ENCODE results near the gene DNTTIP2.
"Not testable (repeated sequence)": the region's sequence is repeated elsewhere in the genome, so short reads cannot be mapped to it uniquely, and the experiment has no call there.

Gene DNTTIP2

GRCh38 chr1:93878889-93879586 lies at the start of gene DNTTIP2:
TSS of gene DNTTIP2 (minus strand) at chr1:93879206. CDS start at chr1:93879148, 58 bp downstream.
- Mint-ChIP-seq H3K36me3 (ENCODE audit: low read depth) (peaks cover 43% of the 10 kb centered on the region), H3K4me1 (ENCODE audit: low read depth) (peaks cover 38% of the 10 kb centered on the region), H3K27me3 (ENCODE audit: low read depth) (no peaks in the 10 kb centered on the region), H3K9me3 (no peaks in the 10 kb centered on the region), H3K27ac (peak within 1 kb of the TSS; percentile 97), H3K4me3 (peak within 1 kb of the TSS; percentile 93)
- DNase-seq (ENCODE audit: low spot score): peak; percentile 89

GRCh38 chr1:93925206-93925605 lies 46.2 kb upstream of the DNTTIP2 start:
- H3K27me3 Mint-ChIP-seq (ENCODE audit: low read depth): peaks cover 21% of the 10 kb centered on the region
- H3K9me3 Mint-ChIP-seq: peaks cover 3% of the 10 kb centered on the region
- H3K27ac Mint-ChIP-seq: no peak overlapping the region
- no peaks in the 10 kb centered on the region for H3K36me3 Mint-ChIP-seq (ENCODE audit: low read depth)
- no peak overlapping the region for H3K4me3 Mint-ChIP-seq
- H3K4me1 Mint-ChIP-seq (ENCODE audit: low read depth): peaks cover 3% of the 10 kb centered on the region
- DNase-seq (ENCODE audit: low spot score): no peak

GRCh38 chr1:93919780-93920179 lies 40.8 kb upstream of the DNTTIP2 start:
- Mint-ChIP-seq H3K9me3 (no peaks in the 10 kb centered on the region), H3K4me3 (no peak overlapping the region), H3K27me3 (ENCODE audit: low read depth) (peaks cover 25% of the 10 kb centered on the region), H3K36me3 (ENCODE audit: low read depth) (no peaks in the 10 kb centered on the region), H3K27ac (no peak overlapping the region), H3K4me1 (ENCODE audit: low read depth) (no peaks in the 10 kb centered on the region)
- DNase-seq (ENCODE audit: low spot score): no peak

- no peak for DNase-seq (ENCODE audit: low spot score)
- no peaks in the 10 kb centered on the region for H3K9me3 Mint-ChIP-seq
- no peaks in the 10 kb centered on the region for H3K36me3 Mint-ChIP-seq (ENCODE audit: low read depth)
- peaks cover 41% of the 10 kb centered on the region for H3K27me3 Mint-ChIP-seq (ENCODE audit: low read depth)
- no peak overlapping the region for H3K4me3 Mint-ChIP-seq
- no peaks in the 10 kb centered on the region for H3K4me1 Mint-ChIP-seq (ENCODE audit: low read depth)
- H3K27ac Mint-ChIP-seq: no peak overlapping the region
Observed at GRCh38 chr1:93917302-93917701, 38.3 kb upstream of the DNTTIP2 start.

GRCh38 chr1:93910880-93911279 lies 31.9 kb upstream of the DNTTIP2 start:
- not testable (repeated sequence) for H3K4me3 Mint-ChIP-seq; H3K9me3 Mint-ChIP-seq; H3K27ac Mint-ChIP-seq; DNase-seq (ENCODE audit: low spot score); H3K36me3 Mint-ChIP-seq (ENCODE audit: low read depth)
- H3K27me3 Mint-ChIP-seq (ENCODE audit: low read depth): peaks cover 36% of the 10 kb centered on the region
- peaks cover 26% of the 10 kb centered on the region for H3K4me1 Mint-ChIP-seq (ENCODE audit: low read depth)

- Mint-ChIP-seq H3K36me3 (ENCODE audit: low read depth) (peaks cover 5% of the 10 kb centered on the region), H3K4me3 (peak overlapping the region; percentile 81), H3K9me3 (peaks cover 5% of the 10 kb centered on the region), H3K27me3 (ENCODE audit: low read depth) (peaks cover 33% of the 10 kb centered on the region), H3K27ac (peak overlapping the region; percentile 71), H3K4me1 (ENCODE audit: low read depth) (peaks cover 28% of the 10 kb centered on the region)
- DNase-seq (ENCODE audit: low spot score): no peak
Observed at GRCh38 chr1:93910305-93910704, 31.3 kb upstream of the DNTTIP2 start.

- H3K4me1 Mint-ChIP-seq (ENCODE audit: low read depth): peaks cover 33% of the 10 kb centered on the region
- H3K27me3 Mint-ChIP-seq (ENCODE audit: low read depth): peaks cover 26% of the 10 kb centered on the region
- peak; percentile 92 for DNase-seq (ENCODE audit: low spot score)
- peaks cover 5% of the 10 kb centered on the region for H3K36me3 Mint-ChIP-seq (ENCODE audit: low read depth)
- H3K27ac Mint-ChIP-seq: peak within 1 kb of the TSS; percentile 82
- H3K4me3 Mint-ChIP-seq: peak within 1 kb of the TSS; percentile 85
- H3K9me3 Mint-ChIP-seq: peaks cover 5% of the 10 kb centered on the region
Observed at GRCh38 chr1:93909146-93910050, 30.4 kb upstream of the DNTTIP2 start, which contains the start of gene GCLM. TSS of gene GCLM (minus strand) at chr1:93909430. CDS start at chr1:93909163, 267 bp downstream.

GRCh38 chr1:93908394-93909145 lies 29.6 kb upstream of the DNTTIP2 start:
- DNase-seq (ENCODE audit: low spot score): peak; percentile 43
- H3K36me3 Mint-ChIP-seq (ENCODE audit: low read depth): peaks cover 8% of the 10 kb centered on the region
- H3K4me3 Mint-ChIP-seq: peak overlapping the region; percentile 85
- peaks cover 40% of the 10 kb centered on the region for H3K4me1 Mint-ChIP-seq (ENCODE audit: low read depth)
- H3K27me3 Mint-ChIP-seq (ENCODE audit: low read depth): peaks cover 18% of the 10 kb centered on the region
- H3K9me3 Mint-ChIP-seq: peaks cover 5% of the 10 kb centered on the region
- peak overlapping the region; percentile 82 for H3K27ac Mint-ChIP-seq

GRCh38 chr1:93907718-93908117 lies 28.7 kb upstream of the DNTTIP2 start:
- Mint-ChIP-seq H3K9me3 (peaks cover 5% of the 10 kb centered on the region), H3K27me3 (ENCODE audit: low read depth) (peaks cover 11% of the 10 kb centered on the region), H3K4me1 (ENCODE audit: low read depth) (peaks cover 41% of the 10 kb centered on the region), H3K4me3 (peak overlapping the region; percentile 85), H3K27ac (peak overlapping the region; percentile 20), H3K36me3 (ENCODE audit: low read depth) (peaks cover 8% of the 10 kb centered on the region)
- no peak for DNase-seq (ENCODE audit: low spot score)

GRCh38 chr1:93906480-93906879 lies 27.5 kb upstream of the DNTTIP2 start:
- H3K9me3 Mint-ChIP-seq: peaks cover 5% of the 10 kb centered on the region
- no peak overlapping the region for H3K27ac Mint-ChIP-seq
- H3K36me3 Mint-ChIP-seq (ENCODE audit: low read depth): peaks cover 6% of the 10 kb centered on the region
- H3K4me3 Mint-ChIP-seq: no peak overlapping the region
- H3K27me3 Mint-ChIP-seq (ENCODE audit: low read depth): peaks cover 2% of the 10 kb centered on the region
- DNase-seq (ENCODE audit: low spot score): no peak
- H3K4me1 Mint-ChIP-seq (ENCODE audit: low read depth): peaks cover 45% of the 10 kb centered on the region

GRCh38 chr1:93905734-93906133 lies 26.7 kb upstream of the DNTTIP2 start:
- Mint-ChIP-seq H3K4me3 (no peak overlapping the region), H3K36me3 (ENCODE audit: low read depth) (peaks cover 10% of the 10 kb centered on the region), H3K4me1 (ENCODE audit: low read depth) (peaks cover 43% of the 10 kb centered on the region), H3K27ac (no peak overlapping the region), H3K9me3 (peaks cover 5% of the 10 kb centered on the region), H3K27me3 (ENCODE audit: low read depth) (no peaks in the 10 kb centered on the region)
- DNase-seq (ENCODE audit: low spot score): no peak

- DNase-seq (ENCODE audit: low spot score): no peak
- Mint-ChIP-seq H3K27ac (peak overlapping the region; percentile 43), H3K4me3 (peak overlapping the region; percentile 46), H3K9me3 (peaks cover 2% of the 10 kb centered on the region), H3K4me1 (ENCODE audit: low read depth) (peaks cover 42% of the 10 kb centered on the region), H3K36me3 (ENCODE audit: low read depth) (peaks cover 12% of the 10 kb centered on the region), H3K27me3 (ENCODE audit: low read depth) (no peaks in the 10 kb centered on the region)
Observed at GRCh38 chr1:93905051-93905450, 26.0 kb upstream of the DNTTIP2 start.

- DNase-seq (ENCODE audit: low spot score): no peak
- no peaks in the 10 kb centered on the region for H3K9me3 Mint-ChIP-seq
- H3K4me3 Mint-ChIP-seq: peak overlapping the region; percentile 46
- peaks cover 43% of the 10 kb centered on the region for H3K4me1 Mint-ChIP-seq (ENCODE audit: low read depth)
- peak overlapping the region; percentile 77 for H3K27ac Mint-ChIP-seq
- H3K27me3 Mint-ChIP-seq (ENCODE audit: low read depth): no peaks in the 10 kb centered on the region
- peaks cover 13% of the 10 kb centered on the region for H3K36me3 Mint-ChIP-seq (ENCODE audit: low read depth)
Observed at GRCh38 chr1:93904228-93904627, 25.2 kb upstream of the DNTTIP2 start.
